CD4-positive, alpha-beta T cell treated with Interleukin-2 at 100 ng/mL for 4 hours (primary cell): ENCODE data around the gene CTU1.
"Not testable (repeated sequence)": the region's sequence is repeated elsewhere in the genome, so short reads cannot be mapped to it uniquely, and the experiment has no call there.

ENCODE experiments used
- DNase-seq: peaks from one replicate; pipeline ENCODE4 v3.0.0-alpha.2; 2020; ENCODE audit warnings: low spot score

Gene CTU1

GRCh38 chr19:51108066-51108804 is at the start of gene CTU1:
Gene CTU1, minus strand, starts transcription at chr19:51108409. Its CDS starts 3,840 bp downstream, at chr19:51104569.
- DNase-seq = peak; percentile 99

- no peak for DNase-seq
These were observed 49.1 kb upstream of the CTU1 start for GRCh38 chr19:51157265-51157664.

- DNase-seq = no peak
These were observed 48.5 kb upstream of the CTU1 start for GRCh38 chr19:51156710-51157109.

GRCh38 chr19:51150627-51151026 is 42.4 kb upstream of the CTU1 start:
- no peak for DNase-seq

- no peak for DNase-seq
These were observed 40.4 kb upstream of the CTU1 start for GRCh38 chr19:51148580-51148979.

- no peak for DNase-seq
These were observed 39.5 kb upstream of the CTU1 start for GRCh38 chr19:51147663-51148062.

GRCh38 chr19:51146751-51147150 is 38.5 kb upstream of the CTU1 start:
- no peak for DNase-seq

- no peak for DNase-seq
These were observed 37.8 kb upstream of the CTU1 start for GRCh38 chr19:51145916-51146493.

GRCh38 chr19:51144482-51145045 is 36.4 kb upstream of the CTU1 start:
- no peak for DNase-seq

- DNase-seq = no peak
These were observed 35.3 kb upstream of the CTU1 start for GRCh38 chr19:51143486-51143885.

GRCh38 chr19:51142809-51143475 is 34.7 kb upstream of the CTU1 start:
- DNase-seq = not testable (repeated sequence)

GRCh38 chr19:51142119-51142518 is 33.9 kb upstream of the CTU1 start, which contains the start of gene SIGLEC7:
Gene SIGLEC7, plus strand, starts transcription at chr19:51142301. Its CDS starts 69 bp downstream, at chr19:51142370.
- DNase-seq = no peak

GRCh38 chr19:51141181-51141580 is 33.0 kb upstream of the CTU1 start:
- no peak for DNase-seq

GRCh38 chr19:51140441-51140840 is 32.2 kb upstream of the CTU1 start:
- no peak for DNase-seq

GRCh38 chr19:51139299-51140014 is 31.2 kb upstream of the CTU1 start:
- DNase-seq = no peak

GRCh38 chr19:51138549-51138979 is 30.4 kb upstream of the CTU1 start:
- DNase-seq = no peak

GRCh38 chr19:51137792-51138425 is 29.7 kb upstream of the CTU1 start:
- no peak for DNase-seq

GRCh38 chr19:51136851-51137551 is 28.8 kb upstream of the CTU1 start:
- no peak for DNase-seq

GRCh38 chr19:51135986-51136762 is 28.0 kb upstream of the CTU1 start:
- DNase-seq = no peak

- DNase-seq = no peak
These were observed 26.8 kb upstream of the CTU1 start for GRCh38 chr19:51135004-51135403.
